ENCODE measurements around the gene TMEM134.

DNA sequence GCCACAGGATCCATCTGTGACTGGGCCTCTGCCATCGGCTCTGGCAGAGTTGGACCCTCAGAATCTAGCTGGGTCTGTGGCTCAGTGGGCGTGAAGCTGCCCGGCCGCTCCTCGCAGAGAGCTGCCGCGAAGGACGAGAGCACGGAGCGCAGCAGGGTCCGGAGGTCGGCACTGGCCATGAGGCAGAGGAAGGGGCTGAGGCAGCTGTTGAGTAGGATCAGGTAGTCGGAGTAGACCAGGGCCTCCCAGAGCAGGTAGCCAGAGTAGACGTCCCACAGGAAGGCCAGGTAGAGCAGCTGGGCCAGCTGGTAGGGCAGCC, 17.4 kb downstream of the TMEM134 start:
- TF ChIP-seq POLR2A (IDR thresholded peaks at IDR 0.05): no peak
- TF ChIP-seq, protein P1, sequence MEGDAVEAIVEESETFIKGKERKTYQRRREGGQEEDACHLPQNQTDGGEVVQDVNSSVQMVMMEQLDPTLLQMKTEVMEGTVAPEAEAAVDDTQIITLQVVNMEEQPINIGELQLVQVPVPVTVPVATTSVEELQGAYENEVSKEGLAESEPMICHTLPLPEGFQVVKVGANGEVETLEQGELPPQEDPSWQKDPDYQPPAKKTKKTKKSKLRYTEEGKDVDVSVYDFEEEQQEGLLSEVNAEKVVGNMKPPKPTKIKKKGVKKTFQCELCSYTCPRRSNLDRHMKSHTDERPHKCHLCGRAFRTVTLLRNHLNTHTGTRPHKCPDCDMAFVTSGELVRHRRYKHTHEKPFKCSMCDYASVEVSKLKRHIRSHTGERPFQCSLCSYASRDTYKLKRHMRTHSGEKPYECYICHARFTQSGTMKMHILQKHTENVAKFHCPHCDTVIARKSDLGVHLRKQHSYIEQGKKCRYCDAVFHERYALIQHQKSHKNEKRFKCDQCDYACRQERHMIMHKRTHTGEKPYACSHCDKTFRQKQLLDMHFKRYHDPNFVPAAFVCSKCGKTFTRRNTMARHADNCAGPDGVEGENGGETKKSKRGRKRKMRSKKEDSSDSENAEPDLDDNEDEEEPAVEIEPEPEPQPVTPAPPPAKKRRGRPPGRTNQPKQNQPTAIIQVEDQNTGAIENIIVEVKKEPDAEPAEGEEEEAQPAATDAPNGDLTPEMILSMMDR (IDR thresholded peaks at IDR 0.05): no peak
